ENCODE results near the gene KDM3B. TPM values are rescaled to one million over a fixed set of nuclear protein-coding genes. Genes with fewer than 3 reads are reported as not detected.

KDM3B gene
- total RNA-seq, 1 donor from 2014 or later: 36.9 TPM

DNA sequence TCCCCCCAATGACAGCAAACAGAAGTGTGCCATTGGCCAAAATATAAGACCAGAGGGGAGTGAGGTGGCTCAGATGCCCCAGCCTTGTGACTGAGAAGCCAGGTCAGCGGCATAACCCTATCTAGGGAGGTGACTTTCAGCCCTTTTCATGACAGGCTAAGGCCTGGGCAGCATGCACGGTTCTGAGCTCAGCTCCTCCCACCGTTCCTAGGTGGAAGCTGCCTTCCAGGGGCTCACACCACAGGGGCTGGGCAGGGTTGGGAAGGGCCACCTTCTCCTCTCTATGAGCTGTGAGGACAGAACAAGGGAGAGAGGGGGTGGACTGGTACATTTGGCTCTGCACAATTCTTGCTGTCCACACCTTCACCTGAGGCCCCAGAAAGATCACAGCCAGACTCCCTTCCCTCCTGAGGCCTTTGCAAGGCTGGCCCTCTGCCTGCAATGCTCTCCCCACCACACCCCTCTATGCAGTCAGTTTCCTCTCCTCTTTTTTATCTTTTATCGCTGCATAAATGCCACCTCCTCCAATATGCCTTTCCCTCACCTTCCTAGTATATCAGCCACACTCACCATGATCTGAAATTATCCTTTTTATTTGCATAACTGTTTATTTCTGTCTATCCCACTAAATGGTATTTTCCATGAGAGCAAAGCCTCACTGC lies 107.7 kb downstream of the KDM3B start:
- ATAC-seq (ENCODE audit: poor library complexity) (no peak), DNase-seq (no peak)
- intact Hi-C loops (cut with DNase I): no loop called here

DNA sequence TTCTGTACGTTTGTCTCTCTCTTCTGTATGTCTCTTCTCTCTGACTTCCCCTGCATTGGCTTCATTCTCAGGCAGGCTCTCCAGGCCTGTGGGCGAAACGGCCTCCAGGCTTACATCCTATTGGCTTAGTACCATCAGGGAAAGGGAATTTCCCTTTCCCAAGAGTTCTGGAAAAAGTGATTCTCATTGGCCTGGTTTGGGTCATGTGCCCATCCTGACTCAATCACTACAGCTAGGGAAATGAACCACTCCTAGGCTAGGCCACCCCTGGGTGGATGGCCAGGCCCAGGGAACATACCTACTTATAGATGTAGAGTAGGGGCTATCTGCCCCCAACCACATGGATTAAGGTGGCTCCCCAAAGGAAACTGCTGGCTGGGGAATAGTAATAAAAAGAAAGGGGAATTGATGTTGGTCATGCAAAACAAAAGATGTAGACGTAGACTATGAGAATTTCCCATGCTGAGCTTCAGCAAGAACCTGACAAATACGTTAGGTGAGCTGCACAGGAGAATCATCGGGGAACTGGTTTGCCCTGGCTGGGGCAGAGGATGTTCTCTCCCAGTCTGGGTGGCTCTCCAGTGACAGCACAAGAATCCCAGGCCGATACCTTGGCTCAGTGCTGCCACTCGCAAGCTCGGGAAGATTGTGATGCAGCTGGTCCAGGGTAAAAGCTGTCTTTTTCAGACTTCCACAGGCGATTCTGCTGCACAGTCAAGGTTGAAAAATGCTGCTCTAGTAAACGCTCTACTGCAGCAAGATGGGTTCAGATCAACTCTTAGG lies 109.0 kb downstream of the KDM3B start:
- intact Hi-C loops (cut with DNase I): no loop called here
- DNase-seq: no peak
- no peak for ATAC-seq (ENCODE audit: poor library complexity)

GRCh38 chr5:138463419-138464007 lies 111.0 kb downstream of the KDM3B start:
- DNase-seq (no peak), ATAC-seq (ENCODE audit: poor library complexity) (no peak)
- intact Hi-C loops (cut with DNase I): no loop called here

DNA sequence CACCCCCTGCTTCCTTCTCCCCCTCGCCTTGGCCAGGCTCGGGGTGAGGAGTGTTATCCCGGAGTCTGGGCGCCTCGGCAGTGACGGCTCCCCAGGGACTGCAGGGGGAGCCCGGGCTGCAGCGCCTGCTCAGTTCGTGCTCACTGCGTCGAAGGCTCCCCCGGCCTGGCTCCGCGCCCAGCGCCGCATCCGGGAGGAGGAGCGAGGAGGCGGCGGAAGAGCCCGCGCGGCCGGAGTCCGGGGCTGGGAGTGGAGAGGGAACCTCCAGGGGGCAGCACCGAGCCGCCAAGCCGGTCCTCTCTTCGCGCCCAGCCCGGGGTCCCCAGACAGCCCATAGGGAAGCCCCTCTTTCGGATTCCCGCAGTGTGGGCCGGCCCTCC lies 111.5 kb downstream of the KDM3B start:
- intact Hi-C loops (cut with DNase I): no loop called here
- peak; percentile 86 for ATAC-seq (ENCODE audit: poor library complexity)
- DNase-seq: peak; percentile 98

DNA sequence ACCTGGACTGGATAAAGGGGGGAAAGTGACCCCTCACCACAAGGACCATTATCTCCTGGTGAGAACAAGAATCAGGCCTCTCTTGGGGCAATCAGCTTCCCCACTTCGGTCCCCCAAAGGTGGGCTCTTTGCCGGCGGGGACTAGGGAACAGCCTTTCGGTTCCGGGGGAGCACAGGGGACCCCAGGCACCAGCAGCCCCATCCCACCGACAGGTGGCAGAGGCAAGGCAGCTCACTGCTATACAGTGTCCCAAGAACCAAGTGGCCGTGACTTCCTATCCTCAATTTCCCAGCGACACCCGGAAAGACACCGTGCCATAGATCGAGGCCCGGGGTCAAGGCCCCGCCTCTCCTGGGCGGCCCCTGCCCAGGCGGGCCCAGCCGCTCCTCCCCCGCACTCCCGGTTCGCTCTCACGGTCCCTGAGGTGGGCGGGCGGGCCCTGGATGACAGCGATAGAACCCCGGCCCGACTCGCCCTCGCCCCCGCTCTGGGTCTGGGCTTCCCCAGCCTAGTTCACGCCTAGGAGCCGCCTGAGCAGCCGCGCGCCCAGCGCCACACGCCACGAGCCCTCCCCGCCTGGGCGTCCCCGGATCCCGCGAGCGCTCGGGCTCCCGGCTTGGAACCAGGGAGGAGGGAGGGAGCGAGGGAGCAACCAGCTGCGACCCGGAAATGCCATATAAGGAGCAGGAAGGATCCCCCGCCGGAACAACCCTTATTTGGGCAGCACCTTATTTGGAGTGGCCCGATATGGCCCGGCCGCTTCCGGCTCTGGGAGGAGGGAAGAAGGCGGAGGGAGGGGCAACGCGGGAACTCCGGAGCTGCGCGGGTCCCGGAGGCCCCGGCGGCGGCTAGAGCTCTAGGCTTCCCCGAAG lies 112.1 kb downstream of the KDM3B start:
- DNase-seq: peak; percentile 96
- intact Hi-C loops (cut with DNase I): loop anchor here (5.0 kb wide), 1 partner anchor 38 kb away; no protein-coding TSS in a partner anchor

GRCh38 chr5:138465261-138466124 lies 113.0 kb downstream of the KDM3B start, which contains the start of gene EGR1:
EGR1 (plus strand) TSS chr5:138465479; CDS start chr5:138465762, 283 bp downstream.
- peak; percentile 76 for ATAC-seq (ENCODE audit: poor library complexity)
- DNase-seq: peak; percentile 97
- intact Hi-C loops (cut with DNase I): loop anchor here (5.0 kb wide), 1 partner anchor 37 kb away; no protein-coding TSS in a partner anchor

More for the DNA sequence above, 112.1 kb downstream of the KDM3B start:
- peak; percentile 93 for ATAC-seq (ENCODE audit: poor library complexity)

DNA sequence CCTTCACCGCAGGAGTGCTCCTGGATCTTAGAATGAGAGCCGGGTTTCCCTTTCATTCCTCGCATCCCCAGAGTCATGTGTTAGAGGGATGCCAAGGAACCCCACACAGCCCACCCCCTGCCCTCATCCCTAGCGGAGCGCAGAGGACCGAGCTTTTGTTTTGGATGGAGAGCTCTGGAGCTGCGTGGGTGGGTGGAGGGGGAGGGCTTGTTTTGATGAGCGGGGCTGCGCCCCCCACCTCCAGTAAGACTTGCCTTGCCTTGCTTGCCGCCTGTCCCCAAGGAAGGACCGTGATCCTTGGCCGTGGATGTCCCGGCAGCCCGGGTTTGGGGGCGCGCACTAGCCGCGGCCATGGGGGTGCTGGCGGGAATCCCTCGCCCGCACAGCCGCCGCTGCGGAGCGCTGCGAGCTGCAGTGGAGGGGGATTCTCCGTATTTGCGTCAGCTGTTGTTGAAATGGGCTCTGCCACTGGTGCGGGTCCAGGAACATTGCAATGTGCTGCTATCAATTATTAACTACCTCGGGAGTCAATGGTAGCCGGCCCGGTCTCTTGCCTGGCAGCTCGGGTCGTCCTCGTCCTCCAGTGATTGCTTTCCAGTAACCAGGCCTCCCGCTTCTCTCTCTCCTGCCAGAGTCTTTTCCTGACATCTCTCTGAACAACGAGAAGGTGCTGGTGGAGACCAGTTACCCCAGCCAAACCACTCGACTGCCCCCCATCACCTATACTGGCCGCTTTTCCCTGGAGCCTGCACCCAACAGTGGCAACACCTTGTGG lies 113.8 kb downstream of the KDM3B start:
- ATAC-seq (ENCODE audit: poor library complexity): no peak
- intact Hi-C loops (cut with DNase I): loop anchor here (5.0 kb wide), 1 partner anchor 36 kb away; no protein-coding TSS in a partner anchor

DNA sequence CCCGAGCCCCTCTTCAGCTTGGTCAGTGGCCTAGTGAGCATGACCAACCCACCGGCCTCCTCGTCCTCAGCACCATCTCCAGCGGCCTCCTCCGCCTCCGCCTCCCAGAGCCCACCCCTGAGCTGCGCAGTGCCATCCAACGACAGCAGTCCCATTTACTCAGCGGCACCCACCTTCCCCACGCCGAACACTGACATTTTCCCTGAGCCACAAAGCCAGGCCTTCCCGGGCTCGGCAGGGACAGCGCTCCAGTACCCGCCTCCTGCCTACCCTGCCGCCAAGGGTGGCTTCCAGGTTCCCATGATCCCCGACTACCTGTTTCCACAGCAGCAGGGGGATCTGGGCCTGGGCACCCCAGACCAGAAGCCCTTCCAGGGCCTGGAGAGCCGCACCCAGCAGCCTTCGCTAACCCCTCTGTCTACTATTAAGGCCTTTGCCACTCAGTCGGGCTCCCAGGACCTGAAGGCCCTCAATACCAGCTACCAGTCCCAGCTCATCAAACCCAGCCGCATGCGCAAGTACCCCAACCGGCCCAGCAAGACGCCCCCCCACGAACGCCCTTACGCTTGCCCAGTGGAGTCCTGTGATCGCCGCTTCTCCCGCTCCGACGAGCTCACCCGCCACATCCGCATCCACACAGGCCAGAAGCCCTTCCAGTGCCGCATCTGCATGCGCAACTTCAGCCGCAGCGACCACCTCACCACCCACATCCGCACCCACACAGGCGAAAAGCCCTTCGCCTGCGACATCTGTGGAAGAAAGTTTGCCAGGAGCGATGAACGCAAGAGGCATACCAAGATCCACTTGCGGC lies 114.6 kb downstream of the KDM3B start:
- DNase-seq (peak; percentile 50), ATAC-seq (ENCODE audit: poor library complexity) (no peak)
- intact Hi-C loops (cut with DNase I): loop anchor here (5.0 kb wide), 1 partner anchor 35 kb away; no protein-coding TSS in a partner anchor

More for the DNA sequence above, 113.8 kb downstream of the KDM3B start:
- DNase-seq: no peak

- no peak for DNase-seq
- ATAC-seq (ENCODE audit: poor library complexity): no peak
- intact Hi-C loops (cut with DNase I): loop anchor here (5.0 kb wide), 1 partner anchor 35 kb away; no protein-coding TSS in a partner anchor
These were observed 115.2 kb downstream of the KDM3B start for GRCh38 chr5:138467711-138468132.

DNA sequence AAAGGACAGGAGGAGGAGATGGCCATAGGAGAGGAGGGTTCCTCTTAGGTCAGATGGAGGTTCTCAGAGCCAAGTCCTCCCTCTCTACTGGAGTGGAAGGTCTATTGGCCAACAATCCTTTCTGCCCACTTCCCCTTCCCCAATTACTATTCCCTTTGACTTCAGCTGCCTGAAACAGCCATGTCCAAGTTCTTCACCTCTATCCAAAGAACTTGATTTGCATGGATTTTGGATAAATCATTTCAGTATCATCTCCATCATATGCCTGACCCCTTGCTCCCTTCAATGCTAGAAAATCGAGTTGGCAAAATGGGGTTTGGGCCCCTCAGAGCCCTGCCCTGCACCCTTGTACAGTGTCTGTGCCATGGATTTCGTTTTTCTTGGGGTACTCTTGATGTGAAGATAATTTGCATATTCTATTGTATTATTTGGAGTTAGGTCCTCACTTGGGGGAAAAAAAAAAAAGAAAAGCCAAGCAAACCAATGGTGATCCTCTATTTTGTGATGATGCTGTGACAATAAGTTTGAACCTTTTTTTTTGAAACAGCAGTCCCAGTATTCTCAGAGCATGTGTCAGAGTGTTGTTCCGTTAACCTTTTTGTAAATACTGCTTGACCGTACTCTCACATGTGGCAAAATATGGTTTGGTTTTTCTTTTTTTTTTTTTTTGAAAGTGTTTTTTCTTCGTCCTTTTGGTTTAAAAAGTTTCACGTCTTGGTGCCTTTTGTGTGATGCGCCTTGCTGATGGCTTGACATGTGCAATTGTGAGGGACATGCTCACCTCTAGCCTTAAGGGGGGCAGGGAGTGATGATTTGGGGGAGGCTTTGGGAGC lies 115.9 kb downstream of the KDM3B start:
- ATAC-seq (ENCODE audit: poor library complexity) (no peak), DNase-seq (no peak)
- intact Hi-C loops (cut with DNase I): loop anchor here (5.0 kb wide), 1 partner anchor 34 kb away; no protein-coding TSS in a partner anchor

- intact Hi-C loops (cut with DNase I): loop anchor here (5.0 kb wide), 1 partner anchor 33 kb away; no protein-coding TSS in a partner anchor
- no peak for ATAC-seq (ENCODE audit: poor library complexity)
These were observed 116.6 kb downstream of the KDM3B start for GRCh38 chr5:138468966-138469539.

DNA sequence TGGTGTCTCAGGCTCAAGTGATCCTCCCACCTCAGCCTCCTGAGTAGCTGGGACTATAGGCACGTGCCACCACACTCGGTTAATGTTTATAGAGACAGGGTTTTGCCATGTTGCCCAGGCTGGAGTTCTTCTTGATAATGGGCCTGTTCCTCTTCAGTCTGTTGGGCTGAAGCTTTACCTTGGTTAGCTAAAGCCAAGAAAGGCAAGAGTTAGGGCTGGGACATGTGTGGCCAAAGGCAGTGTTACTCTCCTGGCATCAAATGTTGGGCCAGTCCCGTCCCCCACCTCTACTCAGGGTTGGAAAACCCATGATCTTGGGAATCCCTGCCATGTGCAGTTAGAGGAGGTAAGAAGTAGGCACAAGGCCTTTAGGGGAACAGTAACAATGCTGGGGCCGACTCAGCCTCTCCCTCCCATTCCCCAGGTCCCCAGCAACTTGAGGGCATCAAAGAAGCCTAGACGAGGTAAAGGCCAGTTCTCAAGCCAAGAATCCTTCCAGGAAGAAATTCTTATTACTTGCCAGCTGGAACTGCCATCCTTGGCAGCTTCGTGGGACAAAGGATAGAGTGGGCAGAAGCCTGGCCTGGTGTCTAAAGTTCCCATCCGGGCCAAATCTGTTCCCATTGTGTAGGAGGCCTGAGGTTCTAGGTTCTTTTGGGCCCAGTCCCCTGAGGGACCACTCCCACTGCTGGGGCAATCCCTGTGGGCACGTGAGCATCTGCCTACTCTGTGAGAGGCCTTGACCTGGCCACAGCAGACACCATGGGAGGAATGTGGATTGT lies 117.2 kb downstream of the KDM3B start:
- intact Hi-C loops (cut with DNase I): loop anchor here (5.0 kb wide), 1 partner anchor 33 kb away; no protein-coding TSS in a partner anchor
- ATAC-seq (ENCODE audit: poor library complexity) (no peak), DNase-seq (no peak)

More at GRCh38 chr5:138468966-138469539, 116.6 kb downstream of the KDM3B start:
- no peak for DNase-seq

- no peak for ATAC-seq (ENCODE audit: poor library complexity)
- intact Hi-C loops (cut with DNase I): no loop called here
These were observed 118.0 kb downstream of the KDM3B start for GRCh38 chr5:138470322-138471051.

More at GRCh38 chr5:138470322-138471051, 118.0 kb downstream of the KDM3B start:
- no peak for DNase-seq

All from Right ventricle myocardium superior (tissue), 1 donor.